ENCODE data around the gene RPS21.

The RPS21 gene

GRCh38 chr20:62430311-62430853 is 43.5 kb downstream of the RPS21 start:
- DNase-seq (ENCODE audit: low read depth) = no peak
- H3K4me3 ChIP-seq (ENCODE audit: low read depth, low read length) = no peak overlapping the region
- in situ Hi-C loops (cut with HindIII; ENCODE audit: low sequenced_read_pairs) = loop anchor here (5.0 kb wide), 1 partner anchor 112 kb away; no protein-coding TSS in a partner anchor
- no peak for TF ChIP-seq CTCF (IDR thresholded peaks at IDR 0.05; ENCODE audit: low read depth, low read length, missing control alignments)

GRCh38 chr20:62430866-62431447 is 44.1 kb downstream of the RPS21 start:
- TF ChIP-seq CTCF (IDR thresholded peaks at IDR 0.05; ENCODE audit: low read depth, low read length, missing control alignments) = no peak
- in situ Hi-C loops (cut with HindIII; ENCODE audit: low sequenced_read_pairs) = loop anchor here (5.0 kb wide), 1 partner anchor 111 kb away; no protein-coding TSS in a partner anchor

GRCh38 chr20:62433658-62434497 is 47.0 kb downstream of the RPS21 start:
- no peak overlapping the region for H3K4me3 ChIP-seq (ENCODE audit: low read depth, low read length)
- DNase-seq (ENCODE audit: low read depth) = no peak
- in situ Hi-C loops (cut with HindIII; ENCODE audit: low sequenced_read_pairs) = loop anchor here (5.0 kb wide), 1 partner anchor 108 kb away; no protein-coding TSS in a partner anchor
- no peak for TF ChIP-seq CTCF (IDR thresholded peaks at IDR 0.05; ENCODE audit: low read depth, low read length, missing control alignments)

More at GRCh38 chr20:62430866-62431447, 44.1 kb downstream of the RPS21 start:
- no peak for DNase-seq (ENCODE audit: low read depth)
- no peak overlapping the region for H3K4me3 ChIP-seq (ENCODE audit: low read depth, low read length)

- TF ChIP-seq CTCF (IDR thresholded peaks at IDR 0.05; ENCODE audit: low read depth, low read length, missing control alignments) = no peak
- DNase-seq (ENCODE audit: low read depth) = no peak
- H3K4me3 ChIP-seq (ENCODE audit: low read depth, low read length) = no peak overlapping the region
- in situ Hi-C loops (cut with HindIII; ENCODE audit: low sequenced_read_pairs) = no loop called here
These were observed 49.8 kb downstream of the RPS21 start for GRCh38 chr20:62436692-62437091.

GRCh38 chr20:62437496-62437895 is 50.6 kb downstream of the RPS21 start:
- in situ Hi-C loops (cut with HindIII; ENCODE audit: low sequenced_read_pairs) = no loop called here
- H3K4me3 ChIP-seq (ENCODE audit: low read depth, low read length) = no peak overlapping the region
- no peak for DNase-seq (ENCODE audit: low read depth)
- TF ChIP-seq CTCF (IDR thresholded peaks at IDR 0.05; ENCODE audit: low read depth, low read length, missing control alignments) = no peak

- H3K4me3 ChIP-seq (ENCODE audit: low read depth, low read length) = no peak overlapping the region
- no peak for TF ChIP-seq CTCF (IDR thresholded peaks at IDR 0.05; ENCODE audit: low read depth, low read length, missing control alignments)
- in situ Hi-C loops (cut with HindIII; ENCODE audit: low sequenced_read_pairs) = no loop called here
- no peak for DNase-seq (ENCODE audit: low read depth)
These were observed 51.0 kb downstream of the RPS21 start for GRCh38 chr20:62437927-62438326.
